GM12892 (cell line): ENCODE results near the gene KPNB1.

Source experiments
- POLR2A ChIP-seq: IDR thresholded peaks from 2 replicates; pipeline ENCODE4 v1.6.1; 2011; ENCODE audit warnings: low read depth, low read length, control low read depth
- POLR2AphosphoS5 ChIP-seq: IDR thresholded peaks from 2 replicates; pipeline ENCODE4 v1.6.1; 2011; ENCODE audit warnings: low read depth, low read length, control low read depth
- TAF1 ChIP-seq: IDR thresholded peaks from 2 replicates; pipeline ENCODE4 v1.6.1; 2011; ENCODE audit warnings: low read depth, mild to moderate bottlenecking, control low read depth, low read length, borderline replicate concordance

- TF ChIP-seq POLR2AphosphoS5, result peak; percentile 43; the same call in 1 of the 2 replicates
- no peak for TF ChIP-seq POLR2A
- TF ChIP-seq TAF1, result no peak
Measured at GRCh38 chr17:47651704-47652103, 2.0 kb downstream of the KPNB1 start.
